ENCODE data around the gene CEP112.

Gene CEP112

GRCh38 chr17:65776890-65777289 lies 415.0 kb downstream of the CEP112 start:
- no peak for TF ChIP-seq CTCF (IDR thresholded peaks at IDR 0.05; ENCODE audit: low read depth, low read length, missing control alignments)
- no peak for DNase-seq (ENCODE audit: extremely low read depth, low read depth)
- H3K4me3 ChIP-seq (replicated peaks; ENCODE audit: low read depth, low read length): no peak overlapping the region

- no peak overlapping the region for H3K4me3 ChIP-seq (replicated peaks; ENCODE audit: low read depth, low read length)
- TF ChIP-seq CTCF (IDR thresholded peaks at IDR 0.05; ENCODE audit: low read depth, low read length, missing control alignments): no peak
- DNase-seq (ENCODE audit: extremely low read depth, low read depth): no peak
Measured at GRCh38 chr17:65774787-65775186, 417.1 kb downstream of the CEP112 start.

DNA sequence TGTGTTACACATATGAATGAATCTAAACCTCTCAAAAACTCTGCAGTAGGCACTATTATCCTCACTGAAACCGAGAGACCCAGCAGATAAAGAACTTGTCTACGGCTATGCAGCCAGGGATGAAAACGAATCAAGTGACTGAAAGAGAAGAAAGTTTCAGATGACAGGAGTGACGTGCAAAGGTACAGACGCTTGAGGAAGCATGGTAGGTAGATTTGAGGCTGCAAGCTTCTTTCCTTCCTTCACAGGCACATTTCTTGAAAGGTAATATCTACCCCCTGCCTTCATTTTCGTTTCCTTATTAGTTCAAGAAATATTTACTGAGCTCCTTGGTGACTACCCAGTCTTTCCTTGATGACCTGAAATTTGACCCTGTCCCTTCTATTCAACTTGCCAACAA lies 418.9 kb downstream of the CEP112 start:
- TF ChIP-seq CTCF (IDR thresholded peaks at IDR 0.05; ENCODE audit: low read depth, low read length, missing control alignments): no peak
- no peak for DNase-seq (ENCODE audit: extremely low read depth, low read depth)
- H3K4me3 ChIP-seq (replicated peaks; ENCODE audit: low read depth, low read length): no peak overlapping the region

GRCh38 chr17:65771704-65772103 lies 420.2 kb downstream of the CEP112 start:
- DNase-seq (ENCODE audit: extremely low read depth, low read depth): no peak
- H3K4me3 ChIP-seq (replicated peaks; ENCODE audit: low read depth, low read length): no peak overlapping the region
- no peak for TF ChIP-seq CTCF (IDR thresholded peaks at IDR 0.05; ENCODE audit: low read depth, low read length, missing control alignments)

DNA sequence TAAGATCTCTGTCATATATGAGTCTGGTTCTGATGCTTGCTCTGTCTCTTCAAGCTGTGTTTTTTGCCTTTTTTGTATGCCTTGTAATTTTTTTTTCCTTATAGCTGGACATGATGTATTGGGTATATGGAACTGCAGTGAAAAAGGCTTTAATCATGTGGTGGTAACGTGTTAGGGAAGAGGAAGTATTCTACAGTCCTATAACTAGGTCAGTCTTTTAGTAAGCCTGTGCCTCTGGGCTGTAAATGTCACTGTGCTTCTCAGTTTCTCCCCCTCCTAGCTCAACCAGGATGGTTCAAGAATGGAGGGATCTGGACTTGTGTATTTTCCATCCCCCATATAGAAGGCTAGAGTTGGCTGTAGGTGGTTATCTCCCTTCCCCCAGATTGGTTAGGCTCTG lies 428.1 kb downstream of the CEP112 start:
- no peak overlapping the region for H3K4me3 ChIP-seq (replicated peaks; ENCODE audit: low read depth, low read length)
- TF ChIP-seq CTCF (IDR thresholded peaks at IDR 0.05; ENCODE audit: low read depth, low read length, missing control alignments): no peak
- DNase-seq (ENCODE audit: extremely low read depth, low read depth): no peak

- no peak for DNase-seq (ENCODE audit: extremely low read depth, low read depth)
- TF ChIP-seq CTCF (IDR thresholded peaks at IDR 0.05; ENCODE audit: low read depth, low read length, missing control alignments): no peak
- no peak overlapping the region for H3K4me3 ChIP-seq (replicated peaks; ENCODE audit: low read depth, low read length)
Measured at GRCh38 chr17:65762973-65763372, 429.0 kb downstream of the CEP112 start.

GRCh38 chr17:65759532-65759931 lies 432.4 kb downstream of the CEP112 start:
- DNase-seq (ENCODE audit: extremely low read depth, low read depth): no peak
- H3K4me3 ChIP-seq (replicated peaks; ENCODE audit: low read depth, low read length): no peak overlapping the region
- TF ChIP-seq CTCF (IDR thresholded peaks at IDR 0.05; ENCODE audit: low read depth, low read length, missing control alignments): no peak
